ENCODE data around the gene PPP2CA.

GRCh38 chr5:134242146-134242545 is 16.3 kb upstream of the PPP2CA start:
- TF ChIP-seq CTCF (conservative IDR thresholded peaks at IDR 0.05) (no peak), ZFX (IDR thresholded peaks at IDR 0.05) (no peak)
